B cell (primary cell): ENCODE results near the gene RBKS. TPM values are rescaled to one million over a fixed set of nuclear protein-coding genes. Genes with fewer than 3 reads are reported as not detected.

Experiments
- polyA plus RNA-seq: library from polyadenylated mRNA; depleted of rRNA; stranded (reverse); fragments of >200 nt; gene quantifications from 2 replicates; pipeline ENCODE4 v1.2.3, GENCODE V29; 2012
- total RNA-seq, 2 donors: library from RNA; stranded (reverse); fragments of 120-200 nt in 1 of 2; gene quantifications; 1 replicate in 1 of 2; 2 replicates in 1 of 2; pipeline versions ENCODE4 v1.2.3 to v1.2.4, GENCODE V29; 2013 to 2022

The RBKS gene
- total and polyA plus RNA-seq, 2 donors (not counting 1 experiment from before 2014, with no cell fraction given), result 6.4 to 9.2 TPM

Other genes starting within 250 kb of the RBKS start
- 40.2 and 40.7 TPM in 2 replicates for gene SUPT7L, start 226.8 kb downstream of the RBKS start, total RNA-seq
- 42.4 and 56.9 TPM in 2 replicates for gene SUPT7L, start 226.8 kb downstream of the RBKS start, polyA plus RNA-seq
- 23.1 and 25.6 TPM in 2 replicates for gene SLC4A1AP, start 226.5 kb downstream of the RBKS start, total RNA-seq
- gene SLC4A1AP, start 226.5 kb downstream of the RBKS start, polyA plus RNA-seq, result 8.9 and 14.7 TPM in 2 replicates
- 26.5 and 26.9 TPM in 2 replicates for gene MRPL33, start 118.7 kb downstream of the RBKS start, total RNA-seq
- gene MRPL33, start 118.7 kb downstream of the RBKS start, polyA plus RNA-seq, result 14.4 and 32.4 TPM in 2 replicates
- 69.6 and 70.6 TPM in 2 replicates for gene BABAM2, start 342 bp upstream of the RBKS start, total RNA-seq
- 16.4 and 22.3 TPM in 2 replicates for gene BABAM2, start 342 bp upstream of the RBKS start, polyA plus RNA-seq